Activated T-cell treated with anti-CD3 and anti-CD28 coated beads, Interleukin-2, amount 50 U/mL, for 72 hours (primary cell): Measurements from ENCODE around the gene CKS1B. TPM values are rescaled to one million over a fixed set of nuclear protein-coding genes. Genes with fewer than 3 reads are reported as not detected.
A peak's percentile ranks its signal among the peaks of the same experiment; 100 is the strongest.
"Not testable (repeated sequence)": the region's sequence is repeated elsewhere in the genome, so short reads cannot be mapped to it uniquely, and the experiment has no call there.

ENCODE experiments used
- ATAC-seq, 2 donors: fragments of 150-1000 bp; cut with Tn5 transposase; replicated peaks in 1 of 2; 2 replicates each; pipeline ENCODE4 v1.10.0; 2021; ENCODE audit warnings: moderate library complexity in 2 of 2, mild to moderate bottlenecking in 1 of 2
- DNase-seq, 2 donors: peaks; one replicate each; pipeline ENCODE4 v3.0.0; 2021 to 2022; ENCODE audit warnings: mixed read lengths in 1 of 2
- H3K27ac Mint-ChIP-seq: one replicate; pipeline ENCODE4 v1.8.0; 2022; ENCODE audit warnings: mild to moderate bottlenecking, moderate library complexity, mixed read lengths
- H3K27me3 Mint-ChIP-seq: one replicate; pipeline ENCODE4 v1.8.0; 2022; ENCODE audit warnings: low read depth, mixed read lengths
- H3K36me3 Mint-ChIP-seq, 2 donors: one replicate each; pipeline ENCODE4 v1.8.0; 2022; ENCODE audit warnings: mixed read lengths in 2 of 2, mild to moderate bottlenecking in 1 of 2; ENCODE audit not compliant: insufficient read depth in 2 of 2
- H3K4me1 Mint-ChIP-seq: one replicate; pipeline ENCODE4 v1.8.0; 2022; ENCODE audit warnings: low read depth, mixed read lengths
- H3K4me3 Mint-ChIP-seq, 2 donors: one replicate each; pipeline ENCODE4 v1.8.0; 2022; ENCODE audit warnings: mild to moderate bottlenecking in 2 of 2, mixed read lengths in 2 of 2, moderate library complexity in 2 of 2
- H3K9me3 Mint-ChIP-seq, 2 donors: one replicate each; pipeline ENCODE4 v1.8.0; 2022; ENCODE audit warnings: mixed read lengths in 2 of 2
- total RNA-seq, 2 donors: library from RNA; stranded (reverse); gene quantifications; one replicate each; pipeline ENCODE4 v1.2.3, GENCODE V29; 2022

Gene CKS1B
- total RNA-seq, 2 donors from 2014 or later, result 251 to 304 TPM

GRCh38 chr1:154992721-154993571 is 18.5 kb downstream of the CKS1B start:
- DNase-seq (no peak), ATAC-seq (no peak)
- Mint-ChIP-seq H3K27ac (no peak overlapping the region), H3K27me3 (no peaks in the 10 kb centered on the region), H3K4me3 (no peak overlapping the region), H3K4me1 (peaks cover 37% of the 10 kb centered on the region), H3K9me3 (no peaks in the 10 kb centered on the region), H3K36me3 (peaks cover 2 to 6% of the 10 kb centered on the region in 2 donors)

GRCh38 chr1:154993572-154994268 is 19.2 kb downstream of the CKS1B start, which contains the start of gene LENEP:
TSS of gene LENEP (plus strand) at chr1:154993586. CDS start at chr1:154993608, 22 bp downstream.
- DNase-seq (no peak), ATAC-seq (no peak)
- Mint-ChIP-seq H3K36me3 (peaks cover 2 to 6% of the 10 kb centered on the region in 2 donors), H3K4me3 (no peak within 1 kb of the TSS), H3K27me3 (no peaks in the 10 kb centered on the region), H3K27ac (no peak within 1 kb of the TSS), H3K9me3 (no peaks in the 10 kb centered on the region), H3K4me1 (peaks cover 35% of the 10 kb centered on the region)

GRCh38 chr1:154994269-154994587 is 19.7 kb downstream of the CKS1B start:
- H3K27ac Mint-ChIP-seq, result no peak overlapping the region

GRCh38 chr1:154994591-154994990 is 20.1 kb downstream of the CKS1B start:
- no peaks in the 10 kb centered on the region for H3K9me3 Mint-ChIP-seq
- H3K4me1 Mint-ChIP-seq, result peaks cover 32% of the 10 kb centered on the region
- no peaks in the 10 kb centered on the region for H3K27me3 Mint-ChIP-seq
- H3K4me3 Mint-ChIP-seq, result no peak overlapping the region
- DNase-seq, result no peak
- peaks cover 2% of the 10 kb centered on the region in 2 donors for H3K36me3 Mint-ChIP-seq
- H3K27ac Mint-ChIP-seq, result no peak overlapping the region
- no peak for ATAC-seq

More at GRCh38 chr1:154994269-154994587, 19.7 kb downstream of the CKS1B start:
- Mint-ChIP-seq H3K4me1 (peaks cover 35% of the 10 kb centered on the region), H3K27me3 (no peaks in the 10 kb centered on the region), H3K9me3 (no peaks in the 10 kb centered on the region), H3K4me3 (no peak overlapping the region), H3K36me3 (peaks cover 2 to 4% of the 10 kb centered on the region in 2 donors)
- ATAC-seq (no peak), DNase-seq (no peak)

- not testable (repeated sequence) for H3K4me3 Mint-ChIP-seq
These were observed 21.0 kb downstream of the CKS1B start for GRCh38 chr1:154995301-154995983.

GRCh38 chr1:154996966-154997701 is 22.7 kb downstream of the CKS1B start:
- no peak overlapping the region for H3K27ac Mint-ChIP-seq
- no peak overlapping the region for H3K4me3 Mint-ChIP-seq
- ATAC-seq, result no peak
- no peak for DNase-seq
- H3K27me3 Mint-ChIP-seq, result no peaks in the 10 kb centered on the region
- H3K9me3 Mint-ChIP-seq, result no peaks in the 10 kb centered on the region
- no peaks in the 10 kb centered on the region for H3K36me3 Mint-ChIP-seq
- H3K4me1 Mint-ChIP-seq, result peaks cover 35% of the 10 kb centered on the region

More at GRCh38 chr1:154995301-154995983, 21.0 kb downstream of the CKS1B start:
- ATAC-seq, H3K27ac Mint-ChIP-seq, DNase-seq, H3K27me3 Mint-ChIP-seq, H3K9me3 Mint-ChIP-seq, H3K36me3 Mint-ChIP-seq: not testable (repeated sequence)
- peaks cover 35% of the 10 kb centered on the region for H3K4me1 Mint-ChIP-seq

- peaks cover 35% of the 10 kb centered on the region for H3K4me1 Mint-ChIP-seq
- peak overlapping the region; percentile 53 to 67 for H3K4me3 Mint-ChIP-seq
These were observed 23.8 kb downstream of the CKS1B start for GRCh38 chr1:154998201-154998780.

GRCh38 chr1:154998818-154999570 is 24.5 kb downstream of the CKS1B start:
- Mint-ChIP-seq H3K36me3 (peaks cover 6 to 8% of the 10 kb centered on the region in 2 donors), H3K4me3 (peak overlapping the region; percentile 63 to 94), H3K9me3 (no peaks in the 10 kb centered on the region), H3K4me1 (peaks cover 35% of the 10 kb centered on the region), H3K27me3 (no peaks in the 10 kb centered on the region), H3K27ac (peak overlapping the region; percentile 5)
- DNase-seq (peak; percentile 80 to 82), ATAC-seq (peak; percentile 1 to 2)

More at GRCh38 chr1:154998201-154998780, 23.8 kb downstream of the CKS1B start:
- peak overlapping the region; percentile 42 for H3K27ac Mint-ChIP-seq
- peaks cover 3 to 4% of the 10 kb centered on the region in 2 donors for H3K36me3 Mint-ChIP-seq
- no peaks in the 10 kb centered on the region for H3K9me3 Mint-ChIP-seq
- ATAC-seq (no peak), DNase-seq (no peak)
- H3K27me3 Mint-ChIP-seq, result no peaks in the 10 kb centered on the region

GRCh38 chr1:154999571-155000410 is 25.3 kb downstream of the CKS1B start:
- DNase-seq (peak; percentile 77 to 84), ATAC-seq (peak; percentile 2 to 6)
- Mint-ChIP-seq H3K36me3 (peaks cover 11 to 13% of the 10 kb centered on the region in 2 donors), H3K4me3 (peak overlapping the region; percentile 84 to 94), H3K27ac (peak overlapping the region; percentile 71), H3K4me1 (peaks cover 37% of the 10 kb centered on the region), H3K9me3 (no peaks in the 10 kb centered on the region), H3K27me3 (no peaks in the 10 kb centered on the region)

GRCh38 chr1:155000411-155000725 is 25.9 kb downstream of the CKS1B start:
- ATAC-seq, result no peak
- no peaks in the 10 kb centered on the region for H3K9me3 Mint-ChIP-seq
- H3K4me1 Mint-ChIP-seq, result peaks cover 36% of the 10 kb centered on the region
- no peak for DNase-seq
- H3K27me3 Mint-ChIP-seq, result no peaks in the 10 kb centered on the region
- H3K27ac Mint-ChIP-seq, result peak overlapping the region; percentile 71
- peak overlapping the region; percentile 84 to 94 for H3K4me3 Mint-ChIP-seq
- H3K36me3 Mint-ChIP-seq, result peaks cover 11 to 13% of the 10 kb centered on the region in 2 donors

- DNase-seq (peak; percentile 94 to 96), ATAC-seq (peak; percentile 61 to 62)
- Mint-ChIP-seq H3K4me1 (peaks cover 41% of the 10 kb centered on the region), H3K27me3 (no peaks in the 10 kb centered on the region), H3K36me3 (peaks cover 11 to 13% of the 10 kb centered on the region in 2 donors), H3K9me3 (no peaks in the 10 kb centered on the region), H3K27ac (peak overlapping the region; percentile 86), H3K4me3 (peak overlapping the region; percentile 94 to 98)
These were observed 26.4 kb downstream of the CKS1B start for GRCh38 chr1:155000726-155001424.
